ENCODE data around the gene MRFAP1L1. TPM values are rescaled to one million over a fixed set of nuclear protein-coding genes. Genes with fewer than 3 reads are reported as not detected.
A peak's percentile ranks its signal among the peaks of the same experiment; 100 is the strongest.
"Not testable (repeated sequence)": the region's sequence is repeated elsewhere in the genome, so short reads cannot be mapped to it uniquely, and the experiment has no call there.

MRFAP1L1 gene
- polyA plus RNA-seq (2013, experiment 1 of 2): 58.3 TPM
- 58.9 TPM for polyA plus RNA-seq (2013, experiment 2 of 2)

- H4K91ac ChIP-seq (ENCODE audit: low read depth, low read length, poor library complexity): no peak within 1 kb of the TSS
- no peak within 1 kb of the TSS for H2BK12ac ChIP-seq (ENCODE audit: low read length)
Observed at GRCh38 chr4:6709230-6710114, at the start of gene MRFAP1L1. TSS of gene MRFAP1L1 (minus strand) at chr4:6709865. CDS start at chr4:6709629, 236 bp downstream.

GRCh38 chr4:6758728-6759127 lies 49.1 kb upstream of the MRFAP1L1 start:
- H4K8ac ChIP-seq (ENCODE audit: low read depth, low read length): no peak overlapping the region
- H2BK15ac ChIP-seq (ENCODE audit: low read length): no peak overlapping the region
- no peak overlapping the region for H3K4me3 ChIP-seq (ENCODE audit: low read length in 2 of 2)
- no CpG with 5 or more reads among the region's 4 CpGs for WGBS, 2 donors (ENCODE audit: extremely low coverage in 2 of 2, insufficient read length in 2 of 2, insufficient replicate concordance in 1 of 2)
- H2AK5ac ChIP-seq (ENCODE audit: low read depth, low read length): no peak overlapping the region
- no peak overlapping the region for H3K9ac ChIP-seq (ENCODE audit: low read depth, low read length, poor library complexity)
- no peak overlapping the region for H2BK120ac ChIP-seq (ENCODE audit: low read depth, low read length)
- no peak overlapping the region for H2BK12ac ChIP-seq (ENCODE audit: low read length)
- no peak overlapping the region for H3K14ac ChIP-seq (ENCODE audit: low read length)
- no peaks in the 10 kb centered on the region for H3K36me3 ChIP-seq (replicated peaks in 1 of 2; ENCODE audit: control insufficient read depth in 2 of 2, insufficient read depth in 2 of 2, low read length in 2 of 2)
- H4K91ac ChIP-seq (ENCODE audit: low read depth, low read length, poor library complexity): no peak overlapping the region
- H2AFZ ChIP-seq (ENCODE audit: low read length): no peak overlapping the region
- H3K9me3 ChIP-seq (replicated peaks in 1 of 2; ENCODE audit: control insufficient read depth in 2 of 2, insufficient read depth in 1 of 2, low read depth in 1 of 2, low read length in 2 of 2): peaks cover 0 to 2% of the 10 kb centered on the region in 2 donors
- peaks cover 0 to 4% (median 0%) of the 10 kb centered on the region in 3 experiments for H3K27me3 ChIP-seq (ENCODE audit: control insufficient read depth in 3 of 3, insufficient read depth in 3 of 3, low read depth in 1 of 3, low read length in 3 of 3)
- no peak for DNase-seq (ENCODE audit: low spot score)
- no peak overlapping the region for H2BK5ac ChIP-seq (ENCODE audit: low read length)
- H3K4me2 ChIP-seq (ENCODE audit: insufficient read depth, low read length, poor library complexity, severe bottlenecking): no peak overlapping the region
- peaks cover 2 to 19% of the 10 kb centered on the region in 2 donors for H3K4me1 ChIP-seq (ENCODE audit: control insufficient read depth in 2 of 2, insufficient read depth in 1 of 2, low read depth in 1 of 2, low read length in 2 of 2)
- peaks cover 2% of the 10 kb centered on the region for H3K79me1 ChIP-seq (ENCODE audit: low read depth, low read length)
- no peak overlapping the region for H3K23ac ChIP-seq (ENCODE audit: low read depth, low read length, poor library complexity)
- H3K4ac ChIP-seq (ENCODE audit: low read length): no peak overlapping the region
- no peak overlapping the region for H3K27ac ChIP-seq (replicated peaks; ENCODE audit: low read length)
- H3K18ac ChIP-seq (ENCODE audit: low read length): no peak overlapping the region

More at GRCh38 chr4:6709230-6710114, at the start of gene MRFAP1L1:
- Histone ChIP-seq H3K9me3 (replicated peaks in 1 of 2; ENCODE audit: control insufficient read depth in 2 of 2, insufficient read depth in 1 of 2, low read depth in 1 of 2, low read length in 2 of 2) (peaks cover 1 to 40% of the 10 kb centered on the region in 2 donors), H3K4me1 (ENCODE audit: control insufficient read depth in 2 of 2, insufficient read depth in 1 of 2, low read depth in 1 of 2, low read length in 2 of 2) (peaks cover 7 to 12% of the 10 kb centered on the region in 2 donors), H2AFZ (ENCODE audit: low read length) (peak within 1 kb of the TSS; percentile 96), H3K36me3 (replicated peaks in 1 of 2; ENCODE audit: control insufficient read depth in 2 of 2, insufficient read depth in 2 of 2, low read length in 2 of 2) (peaks cover 10 to 39% of the 10 kb centered on the region in 2 donors), H3K79me1 (ENCODE audit: low read depth, low read length) (peaks cover 6% of the 10 kb centered on the region), H3K23ac (ENCODE audit: low read depth, low read length, poor library complexity) (peak within 1 kb of the TSS; percentile 25), H3K27me3 (ENCODE audit: control insufficient read depth in 3 of 3, insufficient read depth in 3 of 3, low read depth in 1 of 3, low read length in 3 of 3) (peaks cover 0 to 2% (median 0%) of the 10 kb centered on the region in 3 experiments), H2BK5ac (ENCODE audit: low read length) (no peak within 1 kb of the TSS), H2BK120ac (ENCODE audit: low read depth, low read length) (no peak within 1 kb of the TSS), H4K8ac (ENCODE audit: low read depth, low read length) (no peak within 1 kb of the TSS), H3K4me3 (ENCODE audit: low read length in 2 of 2) (peak within 1 kb of the TSS; percentile 92 to 100), H2BK15ac (ENCODE audit: low read length) (no peak within 1 kb of the TSS), H3K18ac (ENCODE audit: low read length) (peak within 1 kb of the TSS; percentile 61), H3K4ac (ENCODE audit: low read length) (no peak within 1 kb of the TSS), H3K14ac (ENCODE audit: low read length) (no peak within 1 kb of the TSS), H3K4me2 (ENCODE audit: insufficient read depth, low read length, poor library complexity, severe bottlenecking) (peak within 1 kb of the TSS; percentile 68), H3K9ac (ENCODE audit: low read depth, low read length, poor library complexity) (peak within 1 kb of the TSS; percentile 95), H3K27ac (replicated peaks; ENCODE audit: low read length) (peak within 1 kb of the TSS; percentile 74), H2AK5ac (ENCODE audit: low read depth, low read length) (peak within 1 kb of the TSS; percentile 23)
- peak; percentile 96 for DNase-seq (ENCODE audit: low spot score)
- no CpG with 5 or more reads among the region's 72 CpGs for WGBS, 2 donors (ENCODE audit: extremely low coverage in 2 of 2, insufficient read length in 2 of 2, insufficient replicate concordance in 1 of 2)

DNA sequence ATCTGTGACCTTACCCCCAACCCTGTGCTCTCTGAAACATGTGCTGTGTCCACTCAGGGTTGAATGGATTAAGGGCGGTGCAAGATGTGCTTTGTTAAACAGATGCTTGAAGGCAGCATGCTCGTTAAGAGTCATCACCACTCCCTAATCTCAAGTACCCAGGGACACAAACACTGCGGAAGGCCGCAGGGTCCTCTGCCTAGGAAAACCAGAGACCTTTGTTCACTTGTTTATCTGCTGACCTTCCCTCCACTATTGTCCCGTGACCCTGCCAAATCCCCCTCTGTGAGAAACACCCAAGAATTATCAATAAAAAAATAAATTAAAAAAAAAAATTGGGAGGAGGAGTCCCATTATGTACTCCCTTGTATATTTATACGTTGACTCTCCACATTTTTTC lies 46.7 kb upstream of the MRFAP1L1 start:
- H3K9me3 ChIP-seq (replicated peaks in 1 of 2; ENCODE audit: control insufficient read depth in 2 of 2, insufficient read depth in 1 of 2, low read depth in 1 of 2, low read length in 2 of 2): not testable (repeated sequence)
- WGBS, 2 donors (ENCODE audit: extremely low coverage in 2 of 2, insufficient read length in 2 of 2, insufficient replicate concordance in 1 of 2): no CpG with 5 or more reads among the region's 6 CpGs

DNA sequence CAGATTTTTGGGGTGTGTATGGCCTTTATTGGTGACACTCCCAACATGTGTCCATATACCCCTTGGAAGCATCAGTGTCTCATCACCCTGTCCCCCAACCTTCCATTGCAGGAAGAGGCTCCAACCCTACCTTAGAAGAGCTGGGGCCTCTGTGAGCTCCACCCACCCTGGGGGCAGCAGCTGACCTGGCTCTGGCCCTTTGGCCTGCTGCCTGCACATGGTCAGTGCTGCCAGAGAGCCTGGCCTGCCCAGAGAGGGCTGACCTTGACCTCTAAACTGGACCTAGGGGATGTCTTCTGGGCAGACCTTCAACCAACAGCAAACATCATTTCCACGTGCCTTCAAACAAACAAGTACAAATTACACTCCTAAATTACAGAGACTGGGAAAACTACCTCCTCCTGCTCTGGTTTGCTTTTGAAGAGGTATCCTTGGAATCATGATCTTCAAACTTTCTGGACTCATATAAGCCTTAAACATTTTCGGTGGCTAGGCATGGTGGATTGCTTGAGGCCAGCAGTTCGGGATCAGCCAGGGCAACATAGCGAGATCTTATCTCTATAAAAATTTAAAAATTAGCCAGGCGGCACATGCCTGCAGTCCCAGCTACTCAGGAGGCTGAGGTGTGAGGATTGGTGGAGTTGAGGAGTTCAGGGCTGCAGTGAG lies 45.6 kb upstream of the MRFAP1L1 start:
- Histone ChIP-seq H4K8ac (ENCODE audit: low read depth, low read length) (no peak overlapping the region), H3K4ac (ENCODE audit: low read length) (no peak overlapping the region), H3K4me3 (ENCODE audit: low read length in 2 of 2) (peak overlapping the region in 1 of 2 donors; percentile 56), H3K4me2 (ENCODE audit: insufficient read depth, low read length, poor library complexity, severe bottlenecking) (no peak overlapping the region), H2BK12ac (ENCODE audit: low read length) (no peak overlapping the region), H2AK5ac (ENCODE audit: low read depth, low read length) (peak overlapping the region; percentile 18), H3K36me3 (replicated peaks in 1 of 2; ENCODE audit: control insufficient read depth in 2 of 2, insufficient read depth in 2 of 2, low read length in 2 of 2) (no peaks in the 10 kb centered on the region), H2BK120ac (ENCODE audit: low read depth, low read length) (no peak overlapping the region), H3K23ac (ENCODE audit: low read depth, low read length, poor library complexity) (no peak overlapping the region), H3K18ac (ENCODE audit: low read length) (no peak overlapping the region), H3K4me1 (ENCODE audit: control insufficient read depth in 2 of 2, insufficient read depth in 1 of 2, low read depth in 1 of 2, low read length in 2 of 2) (peaks cover 9 to 21% of the 10 kb centered on the region in 2 donors), H3K27ac (replicated peaks; ENCODE audit: low read length) (no peak overlapping the region), H2BK15ac (ENCODE audit: low read length) (no peak overlapping the region), H3K9me3 (replicated peaks in 1 of 2; ENCODE audit: control insufficient read depth in 2 of 2, insufficient read depth in 1 of 2, low read depth in 1 of 2, low read length in 2 of 2) (peaks cover 0 to 2% of the 10 kb centered on the region in 2 donors), H4K91ac (ENCODE audit: low read depth, low read length, poor library complexity) (no peak overlapping the region), H3K14ac (ENCODE audit: low read length) (no peak overlapping the region), H3K27me3 (ENCODE audit: control insufficient read depth in 3 of 3, insufficient read depth in 3 of 3, low read depth in 1 of 3, low read length in 3 of 3) (peaks cover 0 to 4% (median 0%) of the 10 kb centered on the region in 3 experiments), H3K9ac (ENCODE audit: low read depth, low read length, poor library complexity) (no peak overlapping the region), H2AFZ (ENCODE audit: low read length) (no peak overlapping the region), H2BK5ac (ENCODE audit: low read length) (no peak overlapping the region), H3K79me1 (ENCODE audit: low read depth, low read length) (peaks cover 2% of the 10 kb centered on the region)
- no peak for DNase-seq (ENCODE audit: low spot score)
- no CpG with 5 or more reads among the region's 5 CpGs for WGBS, 2 donors (ENCODE audit: extremely low coverage in 2 of 2, insufficient read length in 2 of 2, insufficient replicate concordance in 1 of 2)

More for the DNA sequence above, 46.7 kb upstream of the MRFAP1L1 start:
- H4K8ac ChIP-seq (ENCODE audit: low read depth, low read length); H2BK5ac ChIP-seq (ENCODE audit: low read length); H2AFZ ChIP-seq (ENCODE audit: low read length); H3K27ac ChIP-seq (replicated peaks; ENCODE audit: low read length); H3K18ac ChIP-seq (ENCODE audit: low read length); H3K4me3 ChIP-seq (ENCODE audit: low read length in 2 of 2); H3K4ac ChIP-seq (ENCODE audit: low read length); H3K36me3 ChIP-seq (replicated peaks in 1 of 2; ENCODE audit: control insufficient read depth in 2 of 2, insufficient read depth in 2 of 2, low read length in 2 of 2); H3K27me3 ChIP-seq (ENCODE audit: control insufficient read depth in 3 of 3, insufficient read depth in 3 of 3, low read depth in 1 of 3, low read length in 3 of 3); H3K4me2 ChIP-seq (ENCODE audit: insufficient read depth, low read length, poor library complexity, severe bottlenecking); H2BK15ac ChIP-seq (ENCODE audit: low read length); H3K14ac ChIP-seq (ENCODE audit: low read length); H3K23ac ChIP-seq (ENCODE audit: low read depth, low read length, poor library complexity); H3K79me1 ChIP-seq (ENCODE audit: low read depth, low read length); DNase-seq (ENCODE audit: low spot score); H4K91ac ChIP-seq (ENCODE audit: low read depth, low read length, poor library complexity); H3K9ac ChIP-seq (ENCODE audit: low read depth, low read length, poor library complexity); H2BK120ac ChIP-seq (ENCODE audit: low read depth, low read length); H2AK5ac ChIP-seq (ENCODE audit: low read depth, low read length); H2BK12ac ChIP-seq (ENCODE audit: low read length): not testable (repeated sequence)
- H3K4me1 ChIP-seq (ENCODE audit: control insufficient read depth in 2 of 2, insufficient read depth in 1 of 2, low read depth in 1 of 2, low read length in 2 of 2): peaks cover 10 to 24% of the 10 kb centered on the region in 2 donors
